Neural cell (in vitro differentiated cells): ENCODE measurements around the gene NR0B1. TPM values are rescaled to one million over a fixed set of nuclear protein-coding genes. Genes with fewer than 3 reads are reported as not detected.

Experiments used
- H2AFZ ChIP-seq: fragments of 200-600, 300-800 bp; sonication (generic), shearing (Covaris generic); 2 replicates; pipeline ENCODE4 v1.6.0; 2014; ENCODE audit warnings: low read depth, mild to moderate bottlenecking, antibody characterized with exemption, low read length, moderate library complexity
- H3F3A ChIP-seq: fragments of 200-600 bp; shearing (Covaris generic); 2 replicates; pipeline ENCODE4 v1.6.1; 2016; ENCODE audit warnings: mild to moderate bottlenecking, moderate library complexity, mixed read lengths, antibody characterized with exemption, low read length; ENCODE audit not compliant: insufficient read depth, poor library complexity, severe bottlenecking
- H3K27ac ChIP-seq: fragments of 200-600, 300-800 bp; sonication (generic), shearing (Covaris generic); 2 replicates; pipeline ENCODE4 v1.5.1; 2014; ENCODE audit warnings: mild to moderate bottlenecking, low read length, moderate library complexity
- H3K27me3 ChIP-seq: fragments of 300-800, 200-600 bp; sonication (generic), shearing (Covaris generic); 2 replicates; pipeline ENCODE4 v1.6.0; 2014; ENCODE audit warnings: mild to moderate bottlenecking, low read depth, low read length, moderate library complexity; ENCODE audit not compliant: insufficient read depth
- H3K36me3 ChIP-seq: fragments of 300-800, 200-600 bp; sonication (generic), shearing (Covaris generic); 2 replicates; pipeline ENCODE4 v1.5.1; 2014; ENCODE audit warnings: mild to moderate bottlenecking, antibody characterized with exemption, low read length, moderate library complexity; ENCODE audit not compliant: insufficient read depth
- H3K4me2 ChIP-seq: fragments of 300-800, 200-600 bp; sonication (generic), shearing (Covaris generic); 2 replicates; pipeline ENCODE4 v1.6.0; 2014; ENCODE audit warnings: mild to moderate bottlenecking, low read length
- H3K4me3 ChIP-seq: fragments of 300-800, 200-600 bp; sonication (generic), shearing (Covaris generic); 2 replicates; pipeline ENCODE4 v1.5.1; 2014; ENCODE audit warnings: mild to moderate bottlenecking, low read length, moderate library complexity
- H3K79me2 ChIP-seq: fragments of 200-600 bp; shearing (Covaris generic); replicated peaks from 2 replicates; pipeline ENCODE4 v1.6.0; 2014; ENCODE audit warnings: mild to moderate bottlenecking, low read length, moderate library complexity; ENCODE audit not compliant: insufficient read depth
- H3K9ac ChIP-seq: fragments of 300-800, 200-600 bp; sonication (generic), shearing (Covaris generic); 2 replicates; pipeline ENCODE4 v1.6.1; 2016; ENCODE audit warnings: mild to moderate bottlenecking, low read length, mixed read lengths
- H3K9me2 ChIP-seq: fragments of 200-600 bp; shearing (Covaris generic); 2 replicates; pipeline ENCODE4 v1.6.1; 2016; ENCODE audit warnings: mild to moderate bottlenecking, low read length, mixed read lengths; ENCODE audit not compliant: insufficient read depth
- H3K9me3 ChIP-seq: fragments of 200-600, 300-800 bp; sonication (generic), shearing (Covaris generic); 2 replicates; pipeline ENCODE4 v1.6.1; 2016; ENCODE audit warnings: mild to moderate bottlenecking, mixed run types, low read length, moderate library complexity, mixed read lengths
- H4K20me1 ChIP-seq: fragments of 200-600 bp; shearing (Covaris generic); 2 replicates; pipeline ENCODE4 v1.6.1; 2016; ENCODE audit warnings: mild to moderate bottlenecking, mixed run types; ENCODE audit not compliant: insufficient read depth
- EP300 ChIP-seq: fragments of 450-650 bp; conservative IDR thresholded peaks from 2 replicates; pipeline ENCODE4 v1.6.1; 2014; ENCODE audit warnings: antibody characterized with exemption, mild to moderate bottlenecking, moderate library complexity; ENCODE audit not compliant: poor library complexity, severe bottlenecking
- EZH2 ChIP-seq: fragments of 200-600, 300-800 bp; shearing (Covaris generic), sonication (generic); IDR thresholded peaks from 2 replicates; pipeline ENCODE4 v1.6.1; 2014; ENCODE audit warnings: antibody characterized with exemption, low read length, borderline replicate concordance, mild to moderate bottlenecking; ENCODE audit not compliant: insufficient read depth, poor library complexity, severe bottlenecking
- MXI1 ChIP-seq: fragments of 450-650 bp; conservative IDR thresholded peaks from 2 replicates; pipeline ENCODE4 v1.6.1; 2014; ENCODE audit warnings: antibody characterized with exemption, mild to moderate bottlenecking; ENCODE audit not compliant: poor library complexity, severe bottlenecking
- POLR2AphosphoS5 ChIP-seq: IDR thresholded peaks from 2 replicates; pipeline ENCODE4 v1.6.1; 2012
- RAD21 ChIP-seq: fragments of 450-650 bp; conservative IDR thresholded peaks from 2 replicates; pipeline ENCODE4 v1.6.1; 2014; ENCODE audit warnings: antibody characterized with exemption, mild to moderate bottlenecking, moderate library complexity
- SMC3 ChIP-seq: fragments of 450-650 bp; conservative IDR thresholded peaks from 2 replicates; pipeline ENCODE4 v1.6.1; 2014; ENCODE audit warnings: antibody characterized with exemption, mild to moderate bottlenecking, moderate library complexity; ENCODE audit not compliant: poor library complexity
- TAF1 ChIP-seq: IDR thresholded peaks from 2 replicates; pipeline ENCODE4 v1.6.1; 2012; ENCODE audit warnings: low read depth
- polyA plus RNA-seq: library from polyadenylated mRNA; depleted of rRNA; stranded (reverse); fragments of >200 nt; gene quantifications from 2 replicates; pipeline ENCODE4 v1.2.3, GENCODE V29; 2014
- TF ChIP-seq, protein P1 (sequence below): IDR thresholded peaks from 2 replicates; pipeline ENCODE4 v1.6.1; 2012; ENCODE audit warnings: borderline replicate concordance
- TF ChIP-seq, protein P2 (sequence below): fragments of 450-650 bp; IDR thresholded peaks from 2 replicates; pipeline ENCODE4 v1.5.1; 2014; ENCODE audit warnings: antibody characterized with exemption, mild to moderate bottlenecking, moderate library complexity; ENCODE audit not compliant: poor library complexity, severe bottlenecking

NR0B1 gene
- polyA plus RNA-seq, 1 donor from 2014 or later = not detected

DNA sequence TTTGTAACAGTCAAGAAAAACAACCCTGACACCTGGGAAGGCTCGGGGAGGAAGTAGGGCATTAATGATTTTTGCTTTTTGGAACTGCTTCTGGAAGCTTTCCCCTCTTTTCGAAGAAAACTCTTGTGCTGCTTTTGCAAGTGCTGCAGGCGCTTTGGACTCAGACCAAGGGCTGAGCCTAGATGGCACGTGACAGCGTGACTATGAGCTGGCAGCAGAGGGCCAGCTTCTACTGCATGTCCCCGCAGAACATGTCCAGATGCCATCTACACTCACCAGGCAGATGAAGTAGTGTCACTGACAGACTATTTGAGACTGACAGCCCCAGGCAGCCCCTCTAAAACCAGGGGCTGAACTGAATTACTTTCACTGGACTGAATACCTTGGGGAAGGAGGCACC is 6.2 kb downstream of the NR0B1 start:
- H3K9me2 ChIP-seq = no peaks in the 10 kb centered on the region
- H3F3A ChIP-seq = no peaks in the 10 kb centered on the region
- TF ChIP-seq, protein P1, sequence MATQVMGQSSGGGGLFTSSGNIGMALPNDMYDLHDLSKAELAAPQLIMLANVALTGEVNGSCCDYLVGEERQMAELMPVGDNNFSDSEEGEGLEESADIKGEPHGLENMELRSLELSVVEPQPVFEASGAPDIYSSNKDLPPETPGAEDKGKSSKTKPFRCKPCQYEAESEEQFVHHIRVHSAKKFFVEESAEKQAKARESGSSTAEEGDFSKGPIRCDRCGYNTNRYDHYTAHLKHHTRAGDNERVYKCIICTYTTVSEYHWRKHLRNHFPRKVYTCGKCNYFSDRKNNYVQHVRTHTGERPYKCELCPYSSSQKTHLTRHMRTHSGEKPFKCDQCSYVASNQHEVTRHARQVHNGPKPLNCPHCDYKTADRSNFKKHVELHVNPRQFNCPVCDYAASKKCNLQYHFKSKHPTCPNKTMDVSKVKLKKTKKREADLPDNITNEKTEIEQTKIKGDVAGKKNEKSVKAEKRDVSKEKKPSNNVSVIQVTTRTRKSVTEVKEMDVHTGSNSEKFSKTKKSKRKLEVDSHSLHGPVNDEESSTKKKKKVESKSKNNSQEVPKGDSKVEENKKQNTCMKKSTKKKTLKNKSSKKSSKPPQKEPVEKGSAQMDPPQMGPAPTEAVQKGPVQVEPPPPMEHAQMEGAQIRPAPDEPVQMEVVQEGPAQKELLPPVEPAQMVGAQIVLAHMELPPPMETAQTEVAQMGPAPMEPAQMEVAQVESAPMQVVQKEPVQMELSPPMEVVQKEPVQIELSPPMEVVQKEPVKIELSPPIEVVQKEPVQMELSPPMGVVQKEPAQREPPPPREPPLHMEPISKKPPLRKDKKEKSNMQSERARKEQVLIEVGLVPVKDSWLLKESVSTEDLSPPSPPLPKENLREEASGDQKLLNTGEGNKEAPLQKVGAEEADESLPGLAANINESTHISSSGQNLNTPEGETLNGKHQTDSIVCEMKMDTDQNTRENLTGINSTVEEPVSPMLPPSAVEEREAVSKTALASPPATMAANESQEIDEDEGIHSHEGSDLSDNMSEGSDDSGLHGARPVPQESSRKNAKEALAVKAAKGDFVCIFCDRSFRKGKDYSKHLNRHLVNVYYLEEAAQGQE = no peak
- TF ChIP-seq TAF1 = no peak
- no peaks in the 10 kb centered on the region for H3K9me3 ChIP-seq
- H3K36me3 ChIP-seq = no peaks in the 10 kb centered on the region
- H2AFZ ChIP-seq = no peak overlapping the region
- no peak overlapping the region for H3K27ac ChIP-seq
- no peak overlapping the region for H3K9ac ChIP-seq
- no peaks in the 10 kb centered on the region for H3K79me2 ChIP-seq
- H3K4me2 ChIP-seq = no peak overlapping the region
- peaks cover 7% of the 10 kb centered on the region for H3K27me3 ChIP-seq
- H3K4me3 ChIP-seq = no peak overlapping the region
- H4K20me1 ChIP-seq = no peaks in the 10 kb centered on the region

DNA sequence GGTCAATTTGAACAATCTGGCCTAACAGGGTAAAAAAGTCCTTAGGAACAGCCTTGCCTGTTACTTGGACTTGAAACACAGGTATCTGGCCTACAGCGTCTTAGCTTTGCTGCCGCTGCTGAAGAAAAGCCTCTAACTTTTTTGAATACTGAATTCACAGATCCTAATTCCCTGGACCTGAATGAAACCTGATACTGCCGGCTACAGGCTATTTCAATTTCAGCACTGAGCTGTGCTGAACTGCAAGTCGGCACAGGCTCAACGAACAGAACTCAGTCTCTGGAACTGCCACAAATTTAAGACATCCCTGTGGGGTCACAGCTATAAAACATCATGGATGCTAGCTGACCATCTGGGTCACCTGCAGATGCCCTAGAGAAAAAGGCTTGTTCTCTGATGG is 7.2 kb downstream of the NR0B1 start:
- no peaks in the 10 kb centered on the region for H3K36me3 ChIP-seq
- H3K4me3 ChIP-seq = no peak overlapping the region
- no peak overlapping the region for H3K9ac ChIP-seq
- no peaks in the 10 kb centered on the region for H3K27me3 ChIP-seq
- H2AFZ ChIP-seq = no peak overlapping the region
- no peaks in the 10 kb centered on the region for H3K79me2 ChIP-seq
- H3K9me2 ChIP-seq = no peaks in the 10 kb centered on the region
- no peaks in the 10 kb centered on the region for H3K9me3 ChIP-seq
- H3K27ac ChIP-seq = no peak overlapping the region
- TF ChIP-seq EP300 = no peak
- TF ChIP-seq, protein P1 = no peak
- no peak for TF ChIP-seq MXI1
- no peaks in the 10 kb centered on the region for H3F3A ChIP-seq
- no peaks in the 10 kb centered on the region for H4K20me1 ChIP-seq
- H3K4me2 ChIP-seq = no peak overlapping the region

DNA sequence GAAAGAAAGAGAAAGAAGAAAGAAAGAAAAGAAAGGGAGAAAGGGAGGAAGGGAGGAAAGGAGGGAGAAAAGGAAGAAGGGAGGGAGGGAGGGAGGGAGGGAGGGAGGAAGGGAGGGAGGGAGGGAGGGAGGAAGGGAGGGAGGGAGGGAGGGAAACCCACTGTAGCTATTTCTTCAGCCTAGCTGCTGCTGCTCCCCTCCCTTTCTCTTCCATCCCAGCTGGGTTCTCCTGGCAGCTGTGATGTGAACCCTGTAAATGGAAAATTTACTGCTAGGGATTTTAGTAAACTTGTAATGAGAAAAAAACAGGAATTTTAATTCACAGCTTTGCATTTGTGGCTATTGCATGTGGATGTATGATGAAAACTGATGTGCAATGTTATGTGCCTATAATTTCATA is 8.0 kb downstream of the NR0B1 start:
- Histone ChIP-seq H3K9me2 (no peaks in the 10 kb centered on the region), H3K4me2 (no peak overlapping the region), H3F3A (no peaks in the 10 kb centered on the region), H3K4me3 (no peak overlapping the region), H3K27ac (no peak overlapping the region), H2AFZ (no peak overlapping the region), H3K36me3 (no peaks in the 10 kb centered on the region), H3K79me2 (no peaks in the 10 kb centered on the region), H3K9ac (no peak overlapping the region), H3K9me3 (no peaks in the 10 kb centered on the region), H3K27me3 (no peaks in the 10 kb centered on the region), H4K20me1 (no peaks in the 10 kb centered on the region)
- no peak for TF ChIP-seq EP300
- TF ChIP-seq EZH2 = no peak
- TF ChIP-seq, protein P2, sequence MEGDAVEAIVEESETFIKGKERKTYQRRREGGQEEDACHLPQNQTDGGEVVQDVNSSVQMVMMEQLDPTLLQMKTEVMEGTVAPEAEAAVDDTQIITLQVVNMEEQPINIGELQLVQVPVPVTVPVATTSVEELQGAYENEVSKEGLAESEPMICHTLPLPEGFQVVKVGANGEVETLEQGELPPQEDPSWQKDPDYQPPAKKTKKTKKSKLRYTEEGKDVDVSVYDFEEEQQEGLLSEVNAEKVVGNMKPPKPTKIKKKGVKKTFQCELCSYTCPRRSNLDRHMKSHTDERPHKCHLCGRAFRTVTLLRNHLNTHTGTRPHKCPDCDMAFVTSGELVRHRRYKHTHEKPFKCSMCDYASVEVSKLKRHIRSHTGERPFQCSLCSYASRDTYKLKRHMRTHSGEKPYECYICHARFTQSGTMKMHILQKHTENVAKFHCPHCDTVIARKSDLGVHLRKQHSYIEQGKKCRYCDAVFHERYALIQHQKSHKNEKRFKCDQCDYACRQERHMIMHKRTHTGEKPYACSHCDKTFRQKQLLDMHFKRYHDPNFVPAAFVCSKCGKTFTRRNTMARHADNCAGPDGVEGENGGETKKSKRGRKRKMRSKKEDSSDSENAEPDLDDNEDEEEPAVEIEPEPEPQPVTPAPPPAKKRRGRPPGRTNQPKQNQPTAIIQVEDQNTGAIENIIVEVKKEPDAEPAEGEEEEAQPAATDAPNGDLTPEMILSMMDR = no peak
- TF ChIP-seq MXI1 = no peak
- TF ChIP-seq TAF1 = no peak
- TF ChIP-seq, protein P1 = no peak
- no peak for TF ChIP-seq RAD21
- TF ChIP-seq SMC3 = no peak
- TF ChIP-seq POLR2AphosphoS5 = no peak
